Sigmoid colon (tissue), 7 donors: ENCODE measurements around the gene PLRG1. TPM values are rescaled to one million over a fixed set of nuclear protein-coding genes. Genes with fewer than 3 reads are reported as not detected.

Experiments
- DNase-seq: peaks from one replicate; pipeline ENCODE4 v3.0.0-alpha.2; 2019
- H3K27ac ChIP-seq, 4 donors: fragments of 200-600 bp; sonication (generic); one replicate each; pipeline ENCODE4 v1.5.1; 2016 to 2019; ENCODE audit warnings: mild to moderate bottlenecking in 1 of 4
- H3K27me3 ChIP-seq, 3 donors: fragments of 200-600 bp; sonication (generic); one replicate each; pipeline ENCODE4 v1.5.1; 2019; ENCODE audit warnings: mild to moderate bottlenecking in 1 of 3
- H3K36me3 ChIP-seq, 4 donors: fragments of 200-600 bp; sonication (generic); one replicate each; pipeline ENCODE4 v1.5.1; 2016 to 2019
- H3K4me1 ChIP-seq, 4 donors: fragments of 200-600 bp; sonication (generic); one replicate each; pipeline ENCODE4 v1.5.1; 2017 to 2019
- H3K4me3 ChIP-seq, 4 donors: fragments of 200-600 bp; sonication (generic); one replicate each; pipeline ENCODE4 v1.5.1; 2017 to 2019; ENCODE audit warnings: mild to moderate bottlenecking in 2 of 4, moderate library complexity in 1 of 4
- H3K9me3 ChIP-seq, 4 donors: fragments of 200-600 bp in 3 of 4; sonication (generic) in 3 of 4; one replicate each; pipeline versions ENCODE4 v1.5.1 to v1.6.1; 2013 to 2019
- CTCF ChIP-seq, 4 experiments: fragments of 450-650 bp in 3 of 4; fragments of 200-600 bp in 1 of 4; IDR thresholded peaks; one replicate each; pipeline ENCODE4 v1.5.1; 2016 to 2019; ENCODE audit warnings: antibody characterized with exemption in 4 of 4, mild to moderate bottlenecking in 3 of 4, moderate library complexity in 2 of 4
- EP300 ChIP-seq, 4 donors: sonication (generic); formaldehyde crosslinking; IDR thresholded peaks; one replicate each; pipeline ENCODE4 v1.6.1; 2017; ENCODE audit warnings: antibody characterized with exemption in 4 of 4
- POLR2A ChIP-seq, 2 donors: fragments of 450-650 bp; IDR thresholded peaks; one replicate each; pipeline ENCODE4 v1.6.1; 2016; ENCODE audit warnings: antibody characterized with exemption in 2 of 2, mild to moderate bottlenecking in 2 of 2, moderate library complexity in 2 of 2
- POLR2AphosphoS5 ChIP-seq, 4 donors: sonication (generic); formaldehyde crosslinking; IDR thresholded peaks; one replicate each; pipeline ENCODE4 v1.6.1; 2017; ENCODE audit warnings: antibody characterized with exemption in 4 of 4
- WGBS, 2 donors: extraction: QIAGEN DNeasy Blood & Tissue Kit; methylation state at CpG; one replicate each; pipeline ENCODE4 v1.1.7; 2013; 5-methylcytosine and 5-hydroxymethylcytosine counted together
- intact Hi-C: fragments of 100-400 bp; cut with DNase I; formaldehyde crosslinking; loops from one replicate; pipeline ENCODE4 v1.15.1; 2023
- polyA plus RNA-seq, 3 donors: library from polyadenylated mRNA; stranded (reverse); fragments of 200-250 nt; gene quantifications; one replicate each; pipeline ENCODE4 v1.2.3, GENCODE V29; 2013
- total RNA-seq, 4 donors: library from RNA; depleted of rRNA; stranded (reverse); fragments of >200 nt; gene quantifications; one replicate each; pipeline ENCODE4 v1.1.0, GENCODE V29; 2016
- donor health status: healthy with polysubstance abuse.
- donor health status: Bipolar disorder and iron deficiency.
- donor health status: healthy.

The PLRG1 gene
- total and polyA plus RNA-seq, 7 donors: 24.7 to 73.1 (median 41.3) TPM

GRCh38 chr4:154506253-154506652, 43.9 kb downstream of the PLRG1 start:
- TF ChIP-seq CTCF (IDR thresholded peaks at IDR 0.05) (peak; percentile 28 to 56 (median 46)), POLR2A (IDR thresholded peaks at IDR 0.05) (no peak), EP300 (IDR thresholded peaks at IDR 0.05) (no peak), POLR2AphosphoS5 (IDR thresholded peaks at IDR 0.05) (no peak)
- intact Hi-C loops: loop anchor here (1.0 to 5.0 kb wide), 2 partner anchors 107 to 174 kb away; no protein-coding TSS in a partner anchor
- H3K4me1 ChIP-seq: no peaks in the 10 kb centered on the region
- 9 to 30% methylated on average over 2 of the region's 2 CpGs for WGBS, 2 donors
- no peaks in the 10 kb centered on the region for H3K36me3 ChIP-seq
- no peaks in the 10 kb centered on the region for H3K27me3 ChIP-seq
- DNase-seq: no peak
- H3K27ac ChIP-seq: no peak overlapping the region
- H3K9me3 ChIP-seq: no peaks in the 10 kb centered on the region
- no peak overlapping the region for H3K4me3 ChIP-seq

- H3K27me3 ChIP-seq: no peaks in the 10 kb centered on the region
- H3K4me1 ChIP-seq: no peaks in the 10 kb centered on the region
- peak in 3 of 4 experiments; percentile 17 to 37 (median 26) for TF ChIP-seq CTCF (IDR thresholded peaks at IDR 0.05)
- no peak for TF ChIP-seq POLR2A (IDR thresholded peaks at IDR 0.05)
- DNase-seq: no peak
- no peaks in the 10 kb centered on the region for H3K9me3 ChIP-seq
- 2 to 13% methylated on average over 1 of the region's 1 CpG for WGBS, 2 donors
- intact Hi-C loops: no loop called here
- no peak overlapping the region for H3K4me3 ChIP-seq
- H3K27ac ChIP-seq: no peak overlapping the region
- no peaks in the 10 kb centered on the region for H3K36me3 ChIP-seq
Measured at GRCh38 chr4:154503598-154503997, 46.6 kb downstream of the PLRG1 start.

- TF ChIP-seq EP300 (IDR thresholded peaks at IDR 0.05) (no peak), POLR2A (IDR thresholded peaks at IDR 0.05) (no peak), CTCF (IDR thresholded peaks at IDR 0.05) (no peak), POLR2AphosphoS5 (IDR thresholded peaks at IDR 0.05) (no peak)
- intact Hi-C loops: no loop called here
- WGBS, 2 donors: 80 to 87% methylated on average over 6 of the region's 6 CpGs
- Histone ChIP-seq H3K9me3 (no peaks in the 10 kb centered on the region), H3K4me1 (no peaks in the 10 kb centered on the region), H3K36me3 (no peaks in the 10 kb centered on the region), H3K4me3 (no peak overlapping the region), H3K27ac (no peak overlapping the region), H3K27me3 (no peaks in the 10 kb centered on the region)
- no peak for DNase-seq
Measured at GRCh38 chr4:154502111-154502510, 48.1 kb downstream of the PLRG1 start.

GRCh38 chr4:154497889-154498288, 52.3 kb downstream of the PLRG1 start:
- no peaks in the 10 kb centered on the region for H3K27me3 ChIP-seq
- no peaks in the 10 kb centered on the region for H3K4me1 ChIP-seq
- H3K27ac ChIP-seq: no peak overlapping the region
- WGBS, 2 donors: 46 to 86% methylated on average over 5 of the region's 5 CpGs
- intact Hi-C loops: no loop called here
- H3K9me3 ChIP-seq: no peaks in the 10 kb centered on the region
- H3K36me3 ChIP-seq: no peaks in the 10 kb centered on the region
- H3K4me3 ChIP-seq: no peak overlapping the region
- no peak for TF ChIP-seq EP300 (IDR thresholded peaks at IDR 0.05)
- TF ChIP-seq POLR2AphosphoS5 (IDR thresholded peaks at IDR 0.05): no peak
- TF ChIP-seq POLR2A (IDR thresholded peaks at IDR 0.05): no peak
- TF ChIP-seq CTCF (IDR thresholded peaks at IDR 0.05): no peak
- no peak for DNase-seq

- intact Hi-C loops: no loop called here
- DNase-seq: no peak
- Histone ChIP-seq H3K27me3 (no peaks in the 10 kb centered on the region), H3K4me3 (no peak overlapping the region), H3K36me3 (no peaks in the 10 kb centered on the region), H3K9me3 (no peaks in the 10 kb centered on the region), H3K27ac (no peak overlapping the region), H3K4me1 (peaks cover 0 to 14% (median 5%) of the 10 kb centered on the region in 4 donors)
- no peak for TF ChIP-seq CTCF (IDR thresholded peaks at IDR 0.05)
- TF ChIP-seq EP300 (IDR thresholded peaks at IDR 0.05): no peak
- no peak for TF ChIP-seq POLR2A (IDR thresholded peaks at IDR 0.05)
- TF ChIP-seq POLR2AphosphoS5 (IDR thresholded peaks at IDR 0.05): no peak
- WGBS, 2 donors: 90 to 91% methylated on average over 2 of the region's 2 CpGs
Measured at GRCh38 chr4:154495867-154496266, 54.3 kb downstream of the PLRG1 start.
